IMR-90 (cell line): Measurements from ENCODE around the gene PEX7.

Experiments used
- CEBPB ChIP-seq: IDR thresholded peaks from 2 replicates; pipeline ENCODE4 v1.6.1; 2012; ENCODE audit warnings: low read depth, low read length, improper control_type of control experiment
- FOS ChIP-seq: fragments of 150-350 bp; IDR thresholded peaks from 2 replicates; pipeline ENCODE4 v1.6.1; 2016; ENCODE audit warnings: low read depth, low read length
- MAFK ChIP-seq: IDR thresholded peaks from 2 replicates; pipeline ENCODE4 v1.6.1; 2012; ENCODE audit warnings: low read depth, low read length, improper control_type of control experiment
- MAZ ChIP-seq: IDR thresholded peaks from 2 replicates; pipeline ENCODE4 v1.6.1; 2012; ENCODE audit warnings: low read depth, mild to moderate bottlenecking, low read length, improper control_type of control experiment, moderate library complexity, borderline replicate concordance
- POLR2A ChIP-seq: IDR thresholded peaks from 2 replicates; pipeline ENCODE4 v1.6.1; 2012; ENCODE audit warnings: mild to moderate bottlenecking, low read depth, low read length
- RAD21 ChIP-seq: IDR thresholded peaks from 2 replicates; pipeline ENCODE4 v1.6.1; 2012; ENCODE audit warnings: low read length, improper control_type of control experiment
- SMC3 ChIP-seq: fragments of 150-350 bp; IDR thresholded peaks from 2 replicates; pipeline ENCODE4 v1.6.1; 2016; ENCODE audit warnings: low read depth, mild to moderate bottlenecking, antibody characterized with exemption, low read length, moderate library complexity
- TF ChIP-seq, protein P1 (sequence below): conservative IDR thresholded peaks from 2 replicates; pipeline ENCODE4 v1.5.1; 2012; ENCODE audit warnings: mild to moderate bottlenecking, low read depth, low read length, improper control_type of control experiment
- TF ChIP-seq, protein P2 (sequence below): fragments of 150-350 bp; IDR thresholded peaks from 2 replicates; pipeline ENCODE4 v1.6.1; 2017; ENCODE audit warnings: mild to moderate bottlenecking, antibody characterized with exemption, low read length, low read depth

DNA sequence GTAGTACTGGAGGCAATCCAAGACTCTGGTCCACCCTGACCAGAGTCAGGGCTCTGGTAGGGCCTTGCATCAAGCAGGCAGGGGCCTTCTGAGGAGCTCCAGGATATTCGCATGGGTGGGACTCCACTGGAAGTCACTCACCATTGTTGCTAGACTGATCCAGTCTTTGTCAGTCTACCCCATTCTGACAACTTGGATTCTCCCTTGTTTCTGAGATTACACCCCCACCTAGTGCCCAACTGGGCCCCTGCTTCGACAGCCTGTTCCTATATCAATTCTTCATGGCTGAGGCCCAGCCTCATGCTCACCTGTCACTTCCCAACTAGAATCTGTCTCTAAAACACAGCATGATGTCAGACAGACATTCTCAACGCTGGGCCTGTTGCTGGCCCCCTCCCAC lies 104.9 kb downstream of the PEX7 start:
- TF ChIP-seq MAZ (no peak), CEBPB (no peak), RAD21 (peak; percentile 39), POLR2A (no peak), FOS (no peak), SMC3 (no peak), MAFK (no peak)
- TF ChIP-seq, protein P1, sequence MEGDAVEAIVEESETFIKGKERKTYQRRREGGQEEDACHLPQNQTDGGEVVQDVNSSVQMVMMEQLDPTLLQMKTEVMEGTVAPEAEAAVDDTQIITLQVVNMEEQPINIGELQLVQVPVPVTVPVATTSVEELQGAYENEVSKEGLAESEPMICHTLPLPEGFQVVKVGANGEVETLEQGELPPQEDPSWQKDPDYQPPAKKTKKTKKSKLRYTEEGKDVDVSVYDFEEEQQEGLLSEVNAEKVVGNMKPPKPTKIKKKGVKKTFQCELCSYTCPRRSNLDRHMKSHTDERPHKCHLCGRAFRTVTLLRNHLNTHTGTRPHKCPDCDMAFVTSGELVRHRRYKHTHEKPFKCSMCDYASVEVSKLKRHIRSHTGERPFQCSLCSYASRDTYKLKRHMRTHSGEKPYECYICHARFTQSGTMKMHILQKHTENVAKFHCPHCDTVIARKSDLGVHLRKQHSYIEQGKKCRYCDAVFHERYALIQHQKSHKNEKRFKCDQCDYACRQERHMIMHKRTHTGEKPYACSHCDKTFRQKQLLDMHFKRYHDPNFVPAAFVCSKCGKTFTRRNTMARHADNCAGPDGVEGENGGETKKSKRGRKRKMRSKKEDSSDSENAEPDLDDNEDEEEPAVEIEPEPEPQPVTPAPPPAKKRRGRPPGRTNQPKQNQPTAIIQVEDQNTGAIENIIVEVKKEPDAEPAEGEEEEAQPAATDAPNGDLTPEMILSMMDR, result peak; percentile 38
- TF ChIP-seq, protein P2, sequence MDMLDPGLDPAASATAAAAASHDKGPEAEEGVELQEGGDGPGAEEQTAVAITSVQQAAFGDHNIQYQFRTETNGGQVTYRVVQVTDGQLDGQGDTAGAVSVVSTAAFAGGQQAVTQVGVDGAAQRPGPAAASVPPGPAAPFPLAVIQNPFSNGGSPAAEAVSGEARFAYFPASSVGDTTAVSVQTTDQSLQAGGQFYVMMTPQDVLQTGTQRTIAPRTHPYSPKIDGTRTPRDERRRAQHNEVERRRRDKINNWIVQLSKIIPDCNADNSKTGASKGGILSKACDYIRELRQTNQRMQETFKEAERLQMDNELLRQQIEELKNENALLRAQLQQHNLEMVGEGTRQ, result no peak
